Measurements from ENCODE around the gene SNCB.
"Not testable (repeated sequence)": the region's sequence is repeated elsewhere in the genome, so short reads cannot be mapped to it uniquely, and the experiment has no call there.

The SNCB gene

GRCh38 chr5:176606032-176606431, 24.3 kb downstream of the SNCB start:
- in situ Hi-C loops (cut with MboI; ENCODE audit: low sequenced_read_pairs), result no loop called here

- in situ Hi-C loops (cut with MboI; ENCODE audit: low sequenced_read_pairs), result no loop called here
Observed at GRCh38 chr5:176603091-176603490, 27.2 kb downstream of the SNCB start.

GRCh38 chr5:176601901-176602482, 28.3 kb downstream of the SNCB start:
- in situ Hi-C loops (cut with MboI; ENCODE audit: low sequenced_read_pairs), result no loop called here

- in situ Hi-C loops (cut with MboI; ENCODE audit: low sequenced_read_pairs), result not testable (repeated sequence)
Observed at GRCh38 chr5:176599749-176600430, 30.4 kb downstream of the SNCB start.

GRCh38 chr5:176597417-176598389, 32.6 kb downstream of the SNCB start:
- in situ Hi-C loops (cut with MboI; ENCODE audit: low sequenced_read_pairs), result no loop called here

- in situ Hi-C loops (cut with MboI; ENCODE audit: low sequenced_read_pairs), result no loop called here
Observed at GRCh38 chr5:176596689-176597416, 33.5 kb downstream of the SNCB start.

- in situ Hi-C loops (cut with MboI; ENCODE audit: low sequenced_read_pairs), result no loop called here
Observed at GRCh38 chr5:176596069-176596644, 34.2 kb downstream of the SNCB start.

- in situ Hi-C loops (cut with MboI; ENCODE audit: low sequenced_read_pairs), result no loop called here
Observed at GRCh38 chr5:176595386-176595943, 34.9 kb downstream of the SNCB start.

GRCh38 chr5:176594554-176594953, 35.8 kb downstream of the SNCB start:
- in situ Hi-C loops (cut with MboI; ENCODE audit: low sequenced_read_pairs), result no loop called here

- in situ Hi-C loops (cut with MboI; ENCODE audit: low sequenced_read_pairs), result no loop called here
Observed at GRCh38 chr5:176593273-176593869, 37.0 kb downstream of the SNCB start.

GRCh38 chr5:176592573-176592972, 37.8 kb downstream of the SNCB start:
- in situ Hi-C loops (cut with MboI; ENCODE audit: low sequenced_read_pairs), result no loop called here

GRCh38 chr5:176591667-176592066, 38.7 kb downstream of the SNCB start:
- in situ Hi-C loops (cut with MboI; ENCODE audit: low sequenced_read_pairs), result not testable (repeated sequence)

GRCh38 chr5:176590035-176590717, 40.2 kb downstream of the SNCB start:
- in situ Hi-C loops (cut with MboI; ENCODE audit: low sequenced_read_pairs), result no loop called here

GRCh38 chr5:176589039-176589769, 41.1 kb downstream of the SNCB start:
- in situ Hi-C loops (cut with MboI; ENCODE audit: low sequenced_read_pairs), result no loop called here

GRCh38 chr5:176588297-176588696, 42.0 kb downstream of the SNCB start:
- in situ Hi-C loops (cut with MboI; ENCODE audit: low sequenced_read_pairs), result no loop called here

GRCh38 chr5:176587398-176587797, 42.9 kb downstream of the SNCB start:
- in situ Hi-C loops (cut with MboI; ENCODE audit: low sequenced_read_pairs), result no loop called here

GRCh38 chr5:176583076-176583475, 47.3 kb downstream of the SNCB start:
- in situ Hi-C loops (cut with MboI; ENCODE audit: low sequenced_read_pairs), result no loop called here

- in situ Hi-C loops (cut with MboI; ENCODE audit: low sequenced_read_pairs), result no loop called here
Observed at GRCh38 chr5:176581361-176581760, 49.0 kb downstream of the SNCB start.

- in situ Hi-C loops (cut with MboI; ENCODE audit: low sequenced_read_pairs), result no loop called here
Observed at GRCh38 chr5:176579323-176579722, 51.0 kb downstream of the SNCB start.
